Upper lobe of left lung (tissue), 6 donors: ENCODE measurements around the gene RALGAPA2. TPM values are rescaled to one million over a fixed set of nuclear protein-coding genes. Genes with fewer than 3 reads are reported as not detected.

Experiments
- ATAC-seq, 2 donors: fragments of 200-7000 bp; cut with Tn5 transposase; one replicate each; pipeline ENCODE4 v1.9.1; 2022; ENCODE audit warnings: mild to moderate bottlenecking in 2 of 2, moderate library complexity in 2 of 2; ENCODE audit not compliant: low FRiP score in 2 of 2
- DNase-seq, 2 donors: peaks; one replicate each; pipeline ENCODE4 v3.0.0-alpha.2; 2019 to 2020
- H3K27ac ChIP-seq, 4 donors: fragments of 200-600 bp; sonication (generic); one replicate each; pipeline ENCODE4 v1.5.1; 2016 to 2019
- H3K27me3 ChIP-seq, 4 donors: fragments of 200-600 bp; sonication (generic); one replicate each; pipeline ENCODE4 v1.5.1; 2017 to 2019
- H3K36me3 ChIP-seq, 4 donors: fragments of 200-600 bp; sonication (generic); one replicate each; pipeline ENCODE4 v1.5.1; 2016 to 2019
- H3K4me1 ChIP-seq, 4 donors: fragments of 200-600 bp; sonication (generic); one replicate each; pipeline ENCODE4 v1.5.1; 2018 to 2019
- H3K4me3 ChIP-seq, 4 donors: fragments of 200-600 bp; sonication (generic); one replicate each; pipeline ENCODE4 v1.5.1; 2017 to 2019; ENCODE audit warnings: mild to moderate bottlenecking in 2 of 4, moderate library complexity in 1 of 4
- H3K9me3 ChIP-seq, 4 donors: fragments of 200-600 bp; sonication (generic); one replicate each; pipeline ENCODE4 v1.5.1; 2018 to 2019
- CTCF ChIP-seq, 6 experiments: fragments of 450-650 bp in 4 of 6; fragments of 200-600 bp in 2 of 6; sonication (generic) in 2 of 6; IDR thresholded peaks; one replicate each; pipeline ENCODE4 v1.5.1; 2016 to 2019; ENCODE audit warnings: antibody characterized with exemption in 6 of 6
- EP300 ChIP-seq, 4 donors: sonication (generic); formaldehyde crosslinking; IDR thresholded peaks; one replicate each; pipeline ENCODE4 v1.5.1; 2017; ENCODE audit warnings: antibody characterized with exemption in 4 of 4, control low read depth in 2 of 4
- POLR2A ChIP-seq, 4 donors: fragments of 450-650 bp; IDR thresholded peaks; one replicate each; pipeline ENCODE4 v1.5.1; 2016 to 2017; ENCODE audit warnings: antibody characterized with exemption in 4 of 4, mild to moderate bottlenecking in 2 of 4
- POLR2AphosphoS5 ChIP-seq, 2 donors: sonication (generic); formaldehyde crosslinking; IDR thresholded peaks; one replicate each; pipeline ENCODE4 v1.5.1; 2017; ENCODE audit warnings: antibody characterized with exemption in 2 of 2
- WGBS, 2 donors: methylation state at CpG; one replicate each; pipeline ENCODE4 v1.1.5; 2017 to 2018; 5-methylcytosine and 5-hydroxymethylcytosine counted together
- total RNA-seq, 6 donors: library from RNA; depleted of rRNA in 4 of 6; stranded (reverse); fragments of >200 nt in 4 of 6; gene quantifications; one replicate each; pipeline versions ENCODE4 v1.1.0 to v1.2.1, GENCODE V29; 2016 to 2021
- donor health status: DM: no; HTN: no; CAD: no; lungs with moderate emphysema.
- donor health status: DM: no; HTN: yes; CAD: no; lungs with severe emphysema.

Gene RALGAPA2
- total RNA-seq, 6 donors from 2014 or later: 50.8 to 95.3 (median 65.3) TPM

DNA sequence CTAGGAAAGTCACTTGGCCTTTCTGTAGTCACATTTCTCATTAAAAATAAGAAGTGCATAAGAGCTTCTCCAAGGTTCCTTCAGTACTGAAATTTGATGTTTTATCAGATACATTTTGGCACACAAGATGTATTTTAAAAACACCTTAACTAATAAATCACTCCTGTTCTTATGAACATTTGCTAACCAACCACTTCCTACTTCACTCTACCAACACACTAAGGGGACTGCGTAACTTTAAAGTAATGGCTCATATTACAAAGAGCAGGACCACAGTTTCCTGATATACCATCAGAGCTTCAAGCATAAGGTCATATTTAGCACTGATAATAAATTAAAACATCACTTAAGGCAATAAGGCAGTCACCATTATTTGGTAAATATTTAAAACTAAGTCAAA lies 104.4 kb downstream of the RALGAPA2 start:
- Histone ChIP-seq H3K4me1 (peaks cover 2 to 13% (median 8%) of the 10 kb centered on the region in 4 donors), H3K4me3 (no peak overlapping the region), H3K27ac (no peak overlapping the region), H3K9me3 (no peaks in the 10 kb centered on the region), H3K36me3 (peaks cover 0 to 43% (median 2%) of the 10 kb centered on the region in 4 donors), H3K27me3 (no peaks in the 10 kb centered on the region)
- ATAC-seq (no peak), DNase-seq (no peak)
- no peak for TF ChIP-seq POLR2AphosphoS5 (IDR thresholded peaks at IDR 0.05)
- TF ChIP-seq CTCF (IDR thresholded peaks at IDR 0.05): no peak
- TF ChIP-seq POLR2A (IDR thresholded peaks at IDR 0.05): no peak
- TF ChIP-seq EP300 (IDR thresholded peaks at IDR 0.05): no peak
- 81 to 85% methylated on average over 1 of the region's 1 CpG for WGBS, 2 donors

GRCh38 chr20:20606881-20607280 lies 105.6 kb downstream of the RALGAPA2 start:
- H3K4me3 ChIP-seq: no peak overlapping the region
- no peaks in the 10 kb centered on the region for H3K27me3 ChIP-seq
- peaks cover 0 to 46% (median 4%) of the 10 kb centered on the region in 4 donors for H3K36me3 ChIP-seq
- H3K9me3 ChIP-seq: no peaks in the 10 kb centered on the region
- ATAC-seq: no peak
- no peak for TF ChIP-seq POLR2AphosphoS5 (IDR thresholded peaks at IDR 0.05)
- TF ChIP-seq CTCF (IDR thresholded peaks at IDR 0.05): no peak
- TF ChIP-seq POLR2A (IDR thresholded peaks at IDR 0.05): no peak
- no peak for TF ChIP-seq EP300 (IDR thresholded peaks at IDR 0.05)
- peaks cover 5 to 12% (median 9%) of the 10 kb centered on the region in 4 donors for H3K4me1 ChIP-seq
- no peak for DNase-seq
- no peak overlapping the region for H3K27ac ChIP-seq
- 92 to 100% methylated on average over 1 of the region's 1 CpG for WGBS, 2 donors

DNA sequence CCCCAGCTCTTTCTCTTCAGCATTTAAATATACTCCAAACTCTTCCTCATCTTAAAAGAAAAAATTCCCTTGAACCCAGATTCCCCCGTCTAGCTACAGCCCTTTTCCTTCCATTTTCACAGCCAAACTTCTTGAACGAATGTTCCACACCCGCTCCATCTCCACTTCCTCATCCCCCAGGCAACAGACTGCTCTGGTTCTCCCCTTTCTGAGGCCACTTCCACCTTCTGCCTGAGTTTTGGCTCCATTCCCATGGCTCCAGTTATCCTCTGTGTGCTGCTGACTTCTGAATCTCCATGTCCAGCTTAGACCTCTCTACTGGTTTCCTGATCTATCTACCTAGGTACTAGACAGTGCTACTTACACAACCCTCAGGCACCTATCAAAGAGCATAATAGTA lies 106.4 kb downstream of the RALGAPA2 start:
- TF ChIP-seq POLR2A (IDR thresholded peaks at IDR 0.05) (no peak), EP300 (IDR thresholded peaks at IDR 0.05) (no peak), POLR2AphosphoS5 (IDR thresholded peaks at IDR 0.05) (no peak), CTCF (IDR thresholded peaks at IDR 0.05) (no peak)
- peaks cover 3 to 9% (median 5%) of the 10 kb centered on the region in 4 donors for H3K4me1 ChIP-seq
- WGBS, 2 donors: 49 to 55% methylated on average over 3 of the region's 3 CpGs
- no peak for DNase-seq
- H3K27ac ChIP-seq: no peak overlapping the region
- no peaks in the 10 kb centered on the region for H3K27me3 ChIP-seq
- ATAC-seq: no peak
- H3K9me3 ChIP-seq: no peaks in the 10 kb centered on the region
- H3K36me3 ChIP-seq: peaks cover 0 to 54% (median 8%) of the 10 kb centered on the region in 4 donors
- no peak overlapping the region for H3K4me3 ChIP-seq

- ATAC-seq (no peak), DNase-seq (no peak)
- peaks cover 0 to 9% (median 3%) of the 10 kb centered on the region in 4 donors for H3K4me1 ChIP-seq
- H3K4me3 ChIP-seq: no peak overlapping the region
- no peaks in the 10 kb centered on the region for H3K9me3 ChIP-seq
- H3K27me3 ChIP-seq: no peaks in the 10 kb centered on the region
- peaks cover 3 to 59% (median 19%) of the 10 kb centered on the region in 4 donors for H3K36me3 ChIP-seq
- TF ChIP-seq CTCF (IDR thresholded peaks at IDR 0.05) (no peak), POLR2A (IDR thresholded peaks at IDR 0.05) (no peak), POLR2AphosphoS5 (IDR thresholded peaks at IDR 0.05) (no peak), EP300 (IDR thresholded peaks at IDR 0.05) (no peak)
- WGBS, 2 donors: 92 to 93% methylated on average over 6 of the region's 6 CpGs
- H3K27ac ChIP-seq: no peak overlapping the region
Measured at GRCh38 chr20:20604907-20605306, 107.5 kb downstream of the RALGAPA2 start.

- 90 to 92% methylated on average over 4 of the region's 4 CpGs for WGBS, 2 donors
Measured at GRCh38 chr20:20604357-20604756, 108.1 kb downstream of the RALGAPA2 start.

More at GRCh38 chr20:20604357-20604756, 108.1 kb downstream of the RALGAPA2 start:
- H3K36me3 ChIP-seq: peaks cover 3 to 59% (median 22%) of the 10 kb centered on the region in 4 donors
- H3K4me1 ChIP-seq: peaks cover 0 to 9% (median 3%) of the 10 kb centered on the region in 4 donors
- TF ChIP-seq EP300 (IDR thresholded peaks at IDR 0.05): no peak
- TF ChIP-seq CTCF (IDR thresholded peaks at IDR 0.05): no peak
- TF ChIP-seq POLR2AphosphoS5 (IDR thresholded peaks at IDR 0.05): no peak
- TF ChIP-seq POLR2A (IDR thresholded peaks at IDR 0.05): no peak
- ATAC-seq: no peak
- H3K9me3 ChIP-seq: no peaks in the 10 kb centered on the region
- H3K4me3 ChIP-seq: no peak overlapping the region
- H3K27ac ChIP-seq: no peak overlapping the region
- no peaks in the 10 kb centered on the region for H3K27me3 ChIP-seq
- DNase-seq: no peak
